Activated CD4-positive, alpha-beta T cell treated with anti-CD3 and anti-CD28 coated beads for 48 hours (primary cell): ENCODE results near the gene TPST2.

Experiments
- DNase-seq: peaks from one replicate; pipeline ENCODE4 v3.0.0-alpha.2; 2020

Gene TPST2

DNA sequence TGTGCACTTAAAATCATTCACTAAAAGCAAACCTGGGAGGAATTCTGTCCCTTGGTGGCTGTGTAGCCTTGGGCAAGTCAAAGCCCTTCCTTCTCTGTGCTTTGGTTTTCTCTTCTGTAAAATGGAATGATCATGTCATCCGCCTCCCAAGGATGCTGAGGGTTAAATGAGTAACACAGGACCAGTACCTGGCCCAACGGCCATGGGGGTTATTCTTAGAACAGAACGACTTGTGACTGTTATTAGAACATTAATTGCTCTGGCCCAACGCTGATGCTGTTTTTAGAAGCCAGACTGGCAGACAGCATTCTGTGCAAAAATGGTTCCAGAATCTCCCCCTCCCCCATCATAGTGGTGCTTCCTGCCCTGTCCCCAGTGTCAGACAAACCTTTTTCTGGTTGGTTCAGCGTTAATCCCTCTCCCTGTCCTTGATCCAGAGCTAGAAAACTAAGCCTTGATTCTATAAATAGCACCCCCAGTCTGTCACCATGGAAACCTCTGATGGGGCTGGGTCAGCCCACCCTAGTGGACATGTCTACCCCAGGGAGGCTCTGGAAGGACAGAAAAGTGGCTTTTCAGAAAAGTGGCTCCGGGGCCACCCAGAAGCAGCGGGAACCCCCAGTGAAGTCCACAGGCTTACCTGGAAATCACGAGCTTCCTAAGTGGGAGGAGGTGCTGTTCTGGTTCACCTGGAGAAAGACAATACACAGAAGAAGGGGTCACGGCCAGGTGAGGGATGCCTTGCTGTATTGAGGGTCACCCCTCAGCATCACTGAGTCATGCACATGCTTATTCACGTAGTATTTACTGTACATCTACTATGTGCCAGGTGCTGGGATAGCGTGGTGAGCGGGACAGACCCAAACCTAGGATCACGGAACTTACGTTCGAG, 62.1 kb downstream of the TPST2 start:
- DNase-seq: no peak

- DNase-seq: no peak
Observed at GRCh38 chr22:26527167-26527566, 62.8 kb downstream of the TPST2 start.

DNA sequence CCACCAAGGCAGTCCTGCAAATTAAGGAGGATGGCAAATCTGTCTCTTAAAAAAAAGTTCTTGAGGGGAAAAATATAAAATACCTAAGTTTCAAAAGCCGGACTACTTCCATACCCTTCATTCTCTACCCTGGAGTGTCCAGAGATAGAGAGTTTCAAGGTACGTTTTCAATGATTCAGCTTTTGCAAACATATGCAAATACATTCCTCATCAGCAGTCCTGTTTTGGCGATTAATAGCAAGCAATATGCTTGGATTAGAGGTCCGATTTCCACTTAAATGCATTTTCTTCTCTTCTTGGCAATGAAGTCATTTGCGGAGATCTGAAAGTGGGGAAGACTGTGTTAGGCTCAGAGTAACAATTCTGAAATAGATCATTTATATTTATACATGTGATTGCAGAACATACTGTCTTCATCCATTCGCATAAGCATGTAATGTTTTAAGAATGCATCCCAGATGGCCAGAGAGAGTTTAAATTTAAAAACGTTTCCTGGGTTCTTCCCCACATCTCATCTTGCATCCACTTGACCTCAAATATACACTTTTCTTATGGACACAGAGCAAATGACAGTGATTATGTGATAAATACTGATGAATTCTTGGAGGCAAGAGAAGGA, 63.9 kb downstream of the TPST2 start:
- no peak for DNase-seq

DNA sequence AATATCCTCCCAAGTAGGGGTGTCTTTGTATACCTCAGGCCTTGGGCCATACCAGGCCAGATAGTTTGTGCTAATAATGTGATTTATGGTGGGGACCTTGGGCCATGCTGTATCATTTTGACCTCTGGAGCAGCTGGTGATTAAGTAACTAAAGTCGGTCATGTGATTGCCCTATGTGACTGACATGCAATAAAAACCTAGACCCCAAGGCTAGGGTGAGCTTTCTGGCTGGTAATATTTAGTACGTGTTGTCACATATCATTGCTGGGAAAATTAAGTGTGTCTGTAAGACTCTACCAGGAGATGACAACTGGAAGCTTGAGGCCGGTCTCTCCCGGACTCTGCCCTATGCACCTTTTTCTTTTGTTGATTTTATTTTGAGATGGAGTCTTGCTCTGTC, 65.1 kb downstream of the TPST2 start:
- DNase-seq: no peak

- DNase-seq: no peak
Observed at GRCh38 chr22:26522592-26522991, 67.3 kb downstream of the TPST2 start.

DNA sequence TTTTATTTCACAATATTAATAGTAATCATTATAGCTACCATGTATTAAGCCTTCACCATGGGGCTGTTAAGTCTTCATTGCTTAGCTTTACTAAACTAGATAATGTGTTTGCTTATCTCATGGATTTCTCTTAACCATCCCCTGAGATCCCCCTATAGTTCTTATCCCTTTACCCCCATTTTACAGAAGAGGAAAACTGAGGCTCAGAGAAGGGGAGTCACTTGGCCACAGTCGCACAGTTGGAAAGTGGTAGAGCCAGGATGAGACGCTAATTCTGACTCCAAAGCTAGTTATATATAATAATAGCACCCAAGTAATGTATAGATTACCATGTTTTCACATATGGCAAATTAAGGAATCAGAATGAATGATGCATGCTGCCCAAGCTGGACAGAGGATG, 67.9 kb downstream of the TPST2 start:
- no peak for DNase-seq

- DNase-seq: no peak
Observed at GRCh38 chr22:26517429-26517828, 72.5 kb downstream of the TPST2 start.

- no peak for DNase-seq
Observed at GRCh38 chr22:26516503-26516902, 73.4 kb downstream of the TPST2 start.

GRCh38 chr22:26515931-26516330, 74.0 kb downstream of the TPST2 start:
- no peak for DNase-seq

- no peak for DNase-seq
Observed at GRCh38 chr22:26514419-26515161, 75.3 kb downstream of the TPST2 start.

DNA sequence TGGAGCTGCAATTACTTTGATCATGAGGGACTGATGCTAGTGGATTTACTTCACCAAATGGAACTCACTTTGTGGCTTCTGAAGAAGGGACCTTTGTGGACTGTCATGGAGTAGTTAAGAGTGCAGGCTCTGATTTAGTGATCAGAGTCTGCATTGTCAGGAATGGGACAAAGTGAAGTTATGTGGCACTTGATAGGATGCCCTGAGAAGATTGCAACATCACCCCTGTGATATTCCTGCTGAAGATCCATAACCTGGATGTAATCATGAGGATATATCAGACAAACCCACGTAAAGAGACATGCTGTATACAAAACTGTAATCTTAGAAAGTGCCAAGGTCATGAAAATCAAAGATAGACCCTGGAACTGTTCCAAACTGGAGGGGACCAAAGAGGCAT, 76.1 kb downstream of the TPST2 start:
- no peak for DNase-seq

GRCh38 chr22:26512149-26512793, 77.7 kb downstream of the TPST2 start, which contains the start of gene TFIP11:
TSS of gene TFIP11 (minus strand) at chr22:26512473. CDS start at chr22:26510272, 2,201 bp downstream.
- DNase-seq: peak; percentile 96

GRCh38 chr22:26508148-26508547, 81.8 kb downstream of the TPST2 start:
- no peak for DNase-seq

DNA sequence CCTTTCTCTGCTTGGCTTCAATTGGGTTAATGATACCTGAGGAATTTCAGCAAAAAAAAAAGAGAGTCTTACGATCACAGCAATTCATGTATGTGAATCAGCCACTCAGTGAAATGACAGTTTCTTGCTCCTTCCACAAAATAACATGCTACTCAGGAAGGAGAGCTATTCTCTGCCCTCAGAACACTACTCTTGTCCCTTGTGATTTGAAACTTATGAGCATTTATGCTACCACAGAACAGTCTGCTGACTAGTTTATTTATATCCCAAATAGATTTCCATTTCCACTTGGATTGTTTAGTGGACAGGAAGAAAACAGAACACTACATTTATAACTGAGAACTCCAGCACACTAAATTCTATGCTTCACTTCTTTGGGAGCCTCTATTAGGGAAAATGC, 86.2 kb downstream of the TPST2 start:
- no peak for DNase-seq

DNA sequence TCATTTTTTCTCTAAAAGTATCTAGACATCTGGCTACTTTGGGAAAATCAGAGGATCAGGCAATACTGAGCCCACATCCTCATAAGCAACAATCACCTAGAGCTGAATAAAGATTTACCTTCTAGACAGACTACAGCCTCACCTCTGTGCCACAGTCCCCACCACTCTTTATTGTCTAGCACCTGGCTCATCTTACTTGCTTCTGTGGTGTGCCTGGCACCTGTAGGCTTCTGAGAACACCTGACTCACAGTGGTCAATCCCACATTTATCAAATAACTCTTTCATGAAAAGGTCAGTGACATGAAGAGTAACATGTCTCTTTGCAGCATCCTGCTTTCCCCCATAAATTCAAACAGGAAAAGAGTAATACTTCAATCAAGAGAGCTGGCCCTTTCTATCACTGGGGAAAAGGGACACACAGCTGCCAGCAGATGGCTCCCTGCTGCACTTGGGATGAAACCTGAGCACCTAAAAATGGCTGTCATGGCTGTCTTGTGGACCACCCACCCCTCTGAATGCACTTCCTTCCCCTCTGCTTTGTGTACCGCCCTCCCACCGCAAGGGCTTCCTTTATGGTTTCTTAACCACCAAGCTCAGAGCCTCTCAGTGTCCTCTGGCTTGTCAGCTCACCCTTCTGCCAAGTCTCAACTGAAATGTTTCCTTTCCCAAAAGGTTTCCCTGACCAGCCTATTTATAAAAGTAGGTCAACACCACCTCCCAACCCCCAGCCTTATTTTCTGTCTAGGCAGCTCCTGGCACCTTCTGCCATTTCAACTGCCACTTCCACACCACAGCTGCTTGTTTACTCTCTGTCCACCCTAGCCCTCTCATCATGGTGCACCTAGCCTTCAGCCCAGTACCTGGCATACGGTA, 87.0 kb downstream of the TPST2 start:
- DNase-seq: peak; percentile 50

DNA sequence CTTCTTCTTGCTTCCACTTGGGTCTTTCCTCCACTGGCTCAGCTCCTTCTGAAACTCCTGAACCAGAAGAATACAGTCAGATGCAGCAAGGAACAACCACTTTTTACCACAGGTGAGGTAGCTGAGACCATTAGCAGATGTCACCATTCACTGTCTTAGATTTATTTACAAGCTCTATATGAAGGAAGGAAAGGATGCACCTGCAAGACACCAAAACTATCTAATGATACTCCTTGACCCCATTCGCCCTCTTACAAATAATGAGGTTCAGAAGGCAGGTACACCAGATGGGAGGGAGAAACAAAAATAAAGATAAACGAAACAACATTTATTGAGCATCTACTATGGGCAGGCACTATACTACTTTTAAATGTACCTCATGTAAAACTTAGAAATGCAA, 87.9 kb downstream of the TPST2 start:
- no peak for DNase-seq

DNA sequence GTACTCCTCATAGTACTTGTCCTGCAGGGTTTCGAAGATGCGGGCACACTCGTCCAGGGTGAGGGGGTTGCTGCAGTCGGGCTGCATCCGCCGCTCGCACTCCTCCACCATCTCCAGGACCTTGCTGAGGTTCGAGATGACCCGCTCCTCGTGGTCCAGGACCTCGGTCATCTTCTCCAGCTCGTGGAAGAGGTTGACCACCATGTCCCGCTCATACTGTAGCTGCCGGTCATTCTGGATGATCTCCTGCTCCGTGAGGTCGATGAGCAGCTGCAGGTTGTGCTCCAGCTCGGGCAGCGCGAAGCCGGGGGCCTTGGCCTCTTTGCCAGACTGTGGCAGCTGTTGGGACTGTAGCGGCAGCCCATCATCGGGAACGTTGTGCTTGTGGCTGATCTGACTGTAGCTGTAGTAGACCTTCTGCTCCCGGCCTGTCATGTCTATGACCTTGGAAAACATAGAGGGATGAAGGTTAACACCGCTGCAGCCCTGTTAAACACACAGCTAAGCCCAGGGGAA, 90.7 kb downstream of the TPST2 start:
- no peak for DNase-seq

- no peak for DNase-seq
Observed at GRCh38 chr22:26496456-26496855, 93.5 kb downstream of the TPST2 start.

DNA sequence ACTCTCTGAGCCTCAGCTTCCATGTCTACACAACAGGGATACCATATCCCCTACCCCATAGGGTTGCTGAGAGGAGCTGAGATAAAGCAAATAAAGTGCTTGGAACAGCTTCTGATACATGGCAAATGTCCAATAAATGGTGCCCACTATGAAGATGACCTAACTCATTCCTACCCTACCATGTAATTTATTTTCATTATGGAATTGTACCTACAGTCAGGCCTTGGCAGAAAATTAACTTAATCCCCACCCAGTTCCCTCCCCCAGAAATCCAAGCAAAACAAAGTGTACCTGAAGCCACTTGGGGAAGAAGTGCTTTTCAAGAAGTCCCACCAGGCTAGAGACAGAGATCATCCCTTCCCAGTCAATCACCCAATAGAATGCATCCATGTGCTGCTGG, 95.4 kb downstream of the TPST2 start:
- no peak for DNase-seq

GRCh38 chr22:26492220-26492619, 97.7 kb downstream of the TPST2 start:
- no peak for DNase-seq

GRCh38 chr22:26489447-26490036, 100.4 kb downstream of the TPST2 start:
- DNase-seq: no peak
